B cell (primary cell): ENCODE data around the gene GMCL2. TPM values are rescaled to one million over a fixed set of nuclear protein-coding genes. Genes with fewer than 3 reads are reported as not detected.

Source experiments
- ATAC-seq: fragments of 200-7000 bp; cut with Tn5 transposase; one replicate; pipeline ENCODE4 v1.10.0; 2021; ENCODE audit warnings: low read depth, mild to moderate bottlenecking, moderate number of reproducible peaks, moderate library complexity
- CTCF ChIA-PET: fragments of 350-600 bp; sonication (Branson Sonifier 250); formaldehyde crosslinking; loops from one replicate; lab custom pipeline; 2021; ENCODE audit warnings: antibody characterized with exemption, inconsistent platforms; lab: Charles Lee
- POLR2A ChIA-PET: fragments of 350-600 bp; sonication (Branson Sonifier 250); formaldehyde crosslinking; loops from one replicate; lab custom pipeline; 2021; ENCODE audit warnings: antibody characterized with exemption; lab: Charles Lee
- DNase-seq: peaks from one replicate; pipeline ENCODE4 v3.0.0; 2013
- H2AFZ ChIP-seq: 2 replicates; pipeline ENCODE4 v1.6.1; 2012; ENCODE audit warnings: mild to moderate bottlenecking, low read depth, low read length; ENCODE audit not compliant: insufficient read depth, poor library complexity, severe bottlenecking
- H3K27ac ChIP-seq, 2 donors: 1 replicate in 1 of 2; 2 replicates in 1 of 2; pipeline ENCODE4 v1.5.1; 2012 to 2013; ENCODE audit warnings: low read length in 2 of 2, mild to moderate bottlenecking in 2 of 2, moderate library complexity in 1 of 2
- H3K27me3 ChIP-seq, 4 experiments: fragments of 200-600 bp in 1 of 4; sonication (generic) in 1 of 4; replicated peaks in 1 of 4; 1 replicate in 2 of 4; 2 replicates in 2 of 4; pipeline versions ENCODE4 v1.6.1 to v1.7.0; 2013 to 2016; ENCODE audit warnings: low read length in 3 of 4, mild to moderate bottlenecking in 2 of 4, mixed read lengths in 1 of 4, moderate library complexity in 1 of 4; ENCODE audit not compliant: insufficient read depth in 4 of 4, control insufficient read depth in 3 of 4; ENCODE audit errors: control extremely low read depth in 1 of 4
- H3K36me3 ChIP-seq, 2 experiments: replicated peaks in 1 of 2; 1 replicate in 1 of 2; 2 replicates in 1 of 2; pipeline versions ENCODE4 v1.6.1 to v1.7.1; 2013; ENCODE audit warnings: low read length in 1 of 2; ENCODE audit not compliant: insufficient read depth in 2 of 2, control insufficient read depth in 1 of 2; ENCODE audit errors: control extremely low read depth in 1 of 2, extremely low read depth in 1 of 2
- H3K4me1 ChIP-seq, 2 donors: fragments of 200-600 bp in 1 of 2; sonication (generic) in 1 of 2; 1 replicate in 1 of 2; 2 replicates in 1 of 2; pipeline versions ENCODE4 v1.5.1 to v1.6.1; 2013 to 2017; ENCODE audit warnings: low read length in 2 of 2; ENCODE audit not compliant: control insufficient read depth in 2 of 2, insufficient read depth in 2 of 2
- H3K4me2 ChIP-seq: replicated peaks from 2 replicates; pipeline ENCODE3; 2012; ENCODE audit warnings: mild to moderate bottlenecking, low read depth, low read length; ENCODE audit not compliant: poor library complexity, severe bottlenecking
- H3K4me3 ChIP-seq, 5 experiments: fragments of 200-600 bp in 1 of 5; sonication (generic) in 1 of 5; 1 replicate in 3 of 5; 2 replicates in 2 of 5; pipeline versions ENCODE4 v1.5.1 to v1.7.0; 2011 to 2016; ENCODE audit warnings: low read length in 4 of 5, mild to moderate bottlenecking in 4 of 5, low read depth in 2 of 5, control low read depth in 1 of 5, moderate library complexity in 1 of 5; ENCODE audit not compliant: insufficient read depth in 1 of 5; ENCODE audit errors: control extremely low read depth in 1 of 5, extremely low read depth in 1 of 5
- H3K79me2 ChIP-seq: fragments of 200-600 bp; sonication (generic); one replicate; pipeline ENCODE4 v1.6.0; 2016; ENCODE audit warnings: low read length; ENCODE audit not compliant: control insufficient read depth, insufficient read depth
- H3K9ac ChIP-seq: fragments of 200-600 bp; sonication (generic); 2 replicates; pipeline ENCODE4 v1.6.1; 2017; ENCODE audit warnings: mild to moderate bottlenecking, low read length, moderate library complexity
- H3K9me3 ChIP-seq, 3 donors: one replicate each; pipeline versions ENCODE4 v1.6.1 to v1.7.1; 2013; ENCODE audit warnings: low read length in 2 of 3; ENCODE audit not compliant: control insufficient read depth in 2 of 3, insufficient read depth in 1 of 3; ENCODE audit errors: control extremely low read depth in 1 of 3
- H4K20me1 ChIP-seq: 2 replicates; pipeline ENCODE4 v1.6.0; 2012; ENCODE audit warnings: mild to moderate bottlenecking, low read length; ENCODE audit not compliant: insufficient read depth, control insufficient read depth, poor library complexity, severe bottlenecking
- H3K27ac Mint-ChIP-seq: one replicate; pipeline ENCODE4 v1.8.0; 2021; ENCODE audit warnings: mixed read lengths
- H3K27me3 Mint-ChIP-seq: one replicate; pipeline ENCODE4 v1.8.0; 2021; ENCODE audit warnings: mixed read lengths
- H3K4me1 Mint-ChIP-seq: one replicate; pipeline ENCODE4 v1.8.0; 2021; ENCODE audit warnings: mixed read lengths
- H3K4me3 Mint-ChIP-seq: one replicate; pipeline ENCODE4 v1.8.0; 2021; ENCODE audit warnings: mixed read lengths
- H3K9me3 Mint-ChIP-seq: one replicate; pipeline ENCODE4 v1.8.0; 2022; ENCODE audit warnings: mixed read lengths; ENCODE audit not compliant: insufficient read depth
- CTCF ChIP-seq: fragments of 200-600 bp; IDR thresholded peaks from one replicate; pipeline ENCODE4 v1.8.0; 2022; ENCODE audit warnings: antibody characterized with exemption, mild to moderate bottlenecking
- EZH2 ChIP-seq: IDR thresholded peaks from 2 replicates; pipeline ENCODE4 v1.6.1; 2012; ENCODE audit warnings: borderline replicate concordance, low read depth, mild to moderate bottlenecking, moderate library complexity, low read length; ENCODE audit not compliant: insufficient read depth, poor library complexity, severe bottlenecking
- WGBS: methylation state at CpG from one replicate; pipeline ENCODE4 v1.1.5; 2013; ENCODE audit warnings: missing lambda C conversion rate; ENCODE audit not compliant: insufficient coverage; 5-methylcytosine and 5-hydroxymethylcytosine counted together
- intact Hi-C: fragments of 100-400 bp; cut with micrococcal nuclease; formaldehyde crosslinking; loops from one replicate; pipeline ENCODE4 v1.10.0; 2022
- polyA plus RNA-seq: library from polyadenylated mRNA; depleted of rRNA; stranded (reverse); fragments of >200 nt; gene quantifications from 2 replicates; pipeline ENCODE4 v1.2.3, GENCODE V29; 2012
- total RNA-seq, 2 donors: library from RNA; stranded (reverse); fragments of 120-200 nt in 1 of 2; gene quantifications; 1 replicate in 1 of 2; 2 replicates in 1 of 2; pipeline versions ENCODE4 v1.2.3 to v1.2.4, GENCODE V29; 2013 to 2022

The GMCL2 gene
- total and polyA plus RNA-seq, 2 donors (not counting 1 experiment from before 2014, with no cell fraction given): not detected

- H4K20me1 ChIP-seq: peaks cover 50% of the 10 kb centered on the region
- DNase-seq (no peak), ATAC-seq (no peak)
- peaks cover 0 to 2% of the 10 kb centered on the region in 2 donors for H3K4me1 ChIP-seq
- H3K4me3 ChIP-seq: no peak overlapping the region
- Mint-ChIP-seq H3K4me1 (peaks cover 16% of the 10 kb centered on the region), H3K4me3 (no peak overlapping the region), H3K27me3 (no peaks in the 10 kb centered on the region), H3K9me3 (no peaks in the 10 kb centered on the region), H3K27ac (peak overlapping the region; percentile 60)
- H3K9ac ChIP-seq: no peak overlapping the region
- intact Hi-C loops: no loop called here
- POLR2A ChIA-PET: no interaction called here
- H3K79me2 ChIP-seq: peaks cover 34% of the 10 kb centered on the region
- no peaks in the 10 kb centered on the region for H3K27me3 ChIP-seq
- H3K4me2 ChIP-seq: no peak overlapping the region
- CTCF ChIA-PET: no interaction called here
- peaks cover 0 to 68% of the 10 kb centered on the region in 2 experiments for H3K36me3 ChIP-seq
- H2AFZ ChIP-seq: no peak overlapping the region
- H3K9me3 ChIP-seq: no peaks in the 10 kb centered on the region
- peak overlapping the region in 1 of 2 donors; percentile 8 for H3K27ac ChIP-seq
- 99% methylated on average over 4 of the region's 5 CpGs for WGBS
- no peak for TF ChIP-seq CTCF
- no peak for TF ChIP-seq EZH2
Observed at GRCh38 chr5:178221853-178222252, 34.7 kb upstream of the GMCL2 start.

- H3K4me3 Mint-ChIP-seq: no peak overlapping the region
- TF ChIP-seq EZH2: no peak
- no peak for TF ChIP-seq CTCF
- peaks cover 17% of the 10 kb centered on the region for H3K4me1 Mint-ChIP-seq
- no peak overlapping the region for H3K9ac ChIP-seq
- peak overlapping the region; percentile 60 for H3K27ac Mint-ChIP-seq
- ATAC-seq: no peak
- intact Hi-C loops: no loop called here
- H3K4me2 ChIP-seq: no peak overlapping the region
- CTCF ChIA-PET: no interaction called here
- peaks cover 3 to 5% of the 10 kb centered on the region in 2 donors for H3K4me1 ChIP-seq
- H3K27ac ChIP-seq: peak overlapping the region in 1 of 2 donors; percentile 2
- H3K9me3 Mint-ChIP-seq: no peaks in the 10 kb centered on the region
- no peaks in the 10 kb centered on the region for H3K27me3 Mint-ChIP-seq
- 70% methylated on average over 2 of the region's 3 CpGs for WGBS
- H3K27me3 ChIP-seq: no peaks in the 10 kb centered on the region
- H3K4me3 ChIP-seq: no peak overlapping the region
- no peak for DNase-seq
- H3K79me2 ChIP-seq: peaks cover 38% of the 10 kb centered on the region
- peaks cover 48% of the 10 kb centered on the region for H4K20me1 ChIP-seq
- no peaks in the 10 kb centered on the region for H3K9me3 ChIP-seq
- H3K36me3 ChIP-seq: peaks cover 0 to 68% of the 10 kb centered on the region in 2 experiments
- POLR2A ChIA-PET: no interaction called here
- no peak overlapping the region for H2AFZ ChIP-seq
Observed at GRCh38 chr5:178221282-178221681, 34.1 kb upstream of the GMCL2 start.
